VCaP (cell line): ENCODE measurements around the gene TTLL11.

Experiments used
- H3K27ac ChIP-seq: fragments of 450-650 bp; 2 replicates; pipeline ENCODE4 v1.5.1; 2017
- TF ChIP-seq, protein P1 (sequence below): fragments of 450-650 bp; conservative IDR thresholded peaks from 2 replicates; pipeline ENCODE4 v1.5.1; 2017; ENCODE audit warnings: mild to moderate bottlenecking, moderate library complexity

TTLL11 gene

GRCh38 chr9:121946465-121946864, 146.6 kb downstream of the TTLL11 start:
- TF ChIP-seq, protein P1, sequence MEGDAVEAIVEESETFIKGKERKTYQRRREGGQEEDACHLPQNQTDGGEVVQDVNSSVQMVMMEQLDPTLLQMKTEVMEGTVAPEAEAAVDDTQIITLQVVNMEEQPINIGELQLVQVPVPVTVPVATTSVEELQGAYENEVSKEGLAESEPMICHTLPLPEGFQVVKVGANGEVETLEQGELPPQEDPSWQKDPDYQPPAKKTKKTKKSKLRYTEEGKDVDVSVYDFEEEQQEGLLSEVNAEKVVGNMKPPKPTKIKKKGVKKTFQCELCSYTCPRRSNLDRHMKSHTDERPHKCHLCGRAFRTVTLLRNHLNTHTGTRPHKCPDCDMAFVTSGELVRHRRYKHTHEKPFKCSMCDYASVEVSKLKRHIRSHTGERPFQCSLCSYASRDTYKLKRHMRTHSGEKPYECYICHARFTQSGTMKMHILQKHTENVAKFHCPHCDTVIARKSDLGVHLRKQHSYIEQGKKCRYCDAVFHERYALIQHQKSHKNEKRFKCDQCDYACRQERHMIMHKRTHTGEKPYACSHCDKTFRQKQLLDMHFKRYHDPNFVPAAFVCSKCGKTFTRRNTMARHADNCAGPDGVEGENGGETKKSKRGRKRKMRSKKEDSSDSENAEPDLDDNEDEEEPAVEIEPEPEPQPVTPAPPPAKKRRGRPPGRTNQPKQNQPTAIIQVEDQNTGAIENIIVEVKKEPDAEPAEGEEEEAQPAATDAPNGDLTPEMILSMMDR: no peak
- no peak overlapping the region for H3K27ac ChIP-seq

DNA sequence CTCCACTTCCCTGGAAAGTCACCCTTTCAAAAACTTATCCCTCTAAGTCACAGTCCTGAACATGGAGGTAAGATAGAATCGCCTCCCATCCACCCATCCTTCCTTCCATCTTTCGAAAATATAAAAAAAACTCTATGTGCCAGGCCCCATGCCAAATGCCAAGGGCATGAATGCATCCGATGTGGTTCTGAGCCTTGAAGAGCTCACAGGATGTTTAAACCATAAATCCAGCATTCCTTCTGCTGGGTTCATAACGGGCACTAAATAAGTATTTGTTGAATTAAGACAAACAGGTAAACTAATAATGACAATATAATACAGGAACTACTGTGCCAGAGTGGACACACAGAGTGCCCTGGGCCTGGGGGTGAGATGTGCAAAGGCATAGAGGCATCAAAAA, 147.3 kb downstream of the TTLL11 start:
- no peak overlapping the region for H3K27ac ChIP-seq
- TF ChIP-seq, protein P1: no peak

- TF ChIP-seq, protein P1: no peak
- H3K27ac ChIP-seq: no peak overlapping the region
Observed at GRCh38 chr9:121945281-121945680, 147.8 kb downstream of the TTLL11 start.

DNA sequence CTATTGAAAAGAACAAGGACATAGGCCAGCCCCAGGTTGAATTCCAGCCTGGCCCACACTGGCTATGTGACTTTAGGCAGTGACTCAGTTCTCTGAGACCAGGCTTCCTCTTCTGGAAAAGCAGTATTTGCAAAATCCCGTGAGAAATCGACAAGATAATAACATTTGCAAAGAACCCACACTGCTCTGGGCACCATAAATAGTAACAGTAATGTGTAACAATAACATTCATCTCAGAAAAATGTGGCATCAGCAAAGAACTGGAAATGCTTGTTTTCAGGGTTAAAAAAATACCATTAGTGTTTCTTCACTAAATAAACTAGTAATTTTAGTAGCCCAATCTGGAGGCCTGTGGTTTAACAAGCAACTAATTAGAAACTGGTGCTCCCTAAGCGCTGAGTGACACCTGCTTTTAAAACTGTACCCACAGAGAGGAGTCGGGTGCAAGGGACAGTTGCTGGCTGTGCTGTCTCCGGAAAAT, 148.4 kb downstream of the TTLL11 start:
- no peak overlapping the region for H3K27ac ChIP-seq

GRCh38 chr9:121943463-121943862, 149.6 kb downstream of the TTLL11 start:
- TF ChIP-seq, protein P1: no peak
- no peak overlapping the region for H3K27ac ChIP-seq

More for the DNA sequence above, 148.4 kb downstream of the TTLL11 start:
- TF ChIP-seq, protein P1: no peak

- TF ChIP-seq, protein P1: no peak
- H3K27ac ChIP-seq: no peak overlapping the region
Observed at GRCh38 chr9:121942866-121943382, 150.2 kb downstream of the TTLL11 start.

GRCh38 chr9:121942313-121942712, 150.8 kb downstream of the TTLL11 start:
- H3K27ac ChIP-seq: no peak overlapping the region
- TF ChIP-seq, protein P1: no peak
